ENCODE data around the gene TDRD9.

TDRD9 gene

DNA sequence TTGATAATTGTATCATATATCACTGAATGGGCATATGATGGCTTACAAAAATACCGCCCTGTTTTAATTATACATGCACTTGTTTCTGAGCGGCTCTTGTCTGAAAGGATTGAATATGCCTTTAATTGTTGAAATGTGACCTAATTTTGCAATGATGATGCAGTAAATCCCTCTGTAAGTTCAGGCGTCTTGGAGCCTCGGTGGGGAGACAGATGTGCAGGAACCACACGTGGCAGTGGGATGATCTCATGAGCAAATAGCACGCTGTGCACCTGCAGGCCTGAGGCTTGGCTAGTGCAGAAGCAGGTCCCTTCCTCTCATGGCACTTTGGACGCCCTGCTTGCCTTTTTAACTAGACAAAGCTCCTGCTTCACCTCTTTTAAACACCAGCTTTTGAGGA lies 108.0 kb downstream of the TDRD9 start:
- no peak for DNase-seq

DNA sequence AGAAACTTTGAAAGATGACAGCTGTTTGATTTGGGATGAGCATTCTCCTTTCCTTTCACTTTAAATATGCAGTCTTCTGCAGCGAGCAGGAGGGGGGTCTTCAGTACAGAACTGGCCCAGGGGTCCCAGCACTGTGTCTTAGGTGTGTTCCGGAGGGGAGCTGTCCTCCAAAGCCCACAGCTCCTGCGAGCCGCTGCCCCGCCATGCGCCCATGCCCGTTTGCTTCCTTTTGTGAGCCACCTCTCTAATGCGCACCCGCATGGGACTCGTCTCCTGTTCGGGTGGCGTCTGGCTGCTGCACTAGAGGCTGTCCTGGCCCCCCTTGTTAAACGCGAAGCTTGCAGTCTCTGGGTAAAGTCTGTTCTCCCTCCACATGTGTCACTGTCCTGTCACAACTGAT lies 108.8 kb downstream of the TDRD9 start:
- DNase-seq: no peak

GRCh38 chr14:104037903-104038302 lies 109.6 kb downstream of the TDRD9 start:
- DNase-seq: no peak

DNA sequence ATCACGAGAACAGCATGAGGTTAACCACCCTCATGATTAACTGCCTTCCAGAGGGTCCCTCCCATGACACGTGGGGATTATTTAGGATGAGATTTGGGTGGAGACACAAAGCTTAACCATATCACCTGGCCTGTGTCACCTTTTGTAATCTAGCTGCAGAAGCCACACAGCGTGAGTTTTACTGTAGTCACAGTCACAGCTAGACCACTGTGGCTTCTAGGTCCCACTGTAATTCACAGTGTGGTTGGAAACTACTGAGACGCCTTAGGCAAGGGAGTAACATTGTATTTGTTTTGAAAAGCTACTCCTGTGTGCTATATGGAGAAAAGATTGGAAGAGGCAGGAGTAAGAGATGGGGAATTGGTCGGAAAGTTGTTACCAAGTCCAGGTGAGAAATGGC lies 111.0 kb downstream of the TDRD9 start:
- no peak for DNase-seq

- DNase-seq: no peak
Observed at GRCh38 chr14:104040539-104040938, 112.3 kb downstream of the TDRD9 start.

GRCh38 chr14:104041430-104042104 lies 113.3 kb downstream of the TDRD9 start:
- no peak for DNase-seq

- DNase-seq: no peak
Observed at GRCh38 chr14:104044016-104044415, 115.8 kb downstream of the TDRD9 start.

DNA sequence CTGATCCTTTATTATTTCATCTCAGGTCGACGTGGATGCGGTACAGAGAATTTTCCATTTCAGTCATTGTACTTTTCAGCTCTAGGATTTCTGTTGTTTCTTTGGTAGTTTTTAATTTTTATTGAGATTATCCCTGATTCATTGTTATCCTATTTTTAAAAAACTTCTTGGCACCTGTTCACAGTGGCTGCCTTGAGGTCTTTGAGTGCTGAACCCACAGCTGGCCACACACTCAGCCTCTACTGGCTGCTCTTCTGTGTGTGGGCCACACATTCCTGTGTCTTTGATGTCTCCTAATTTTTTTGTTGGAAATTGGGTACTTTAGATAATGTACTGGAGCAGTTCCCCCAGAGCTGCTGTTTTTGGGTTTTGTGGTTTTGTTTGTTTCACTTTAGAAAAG lies 119.5 kb downstream of the TDRD9 start:
- no peak for DNase-seq

DNA sequence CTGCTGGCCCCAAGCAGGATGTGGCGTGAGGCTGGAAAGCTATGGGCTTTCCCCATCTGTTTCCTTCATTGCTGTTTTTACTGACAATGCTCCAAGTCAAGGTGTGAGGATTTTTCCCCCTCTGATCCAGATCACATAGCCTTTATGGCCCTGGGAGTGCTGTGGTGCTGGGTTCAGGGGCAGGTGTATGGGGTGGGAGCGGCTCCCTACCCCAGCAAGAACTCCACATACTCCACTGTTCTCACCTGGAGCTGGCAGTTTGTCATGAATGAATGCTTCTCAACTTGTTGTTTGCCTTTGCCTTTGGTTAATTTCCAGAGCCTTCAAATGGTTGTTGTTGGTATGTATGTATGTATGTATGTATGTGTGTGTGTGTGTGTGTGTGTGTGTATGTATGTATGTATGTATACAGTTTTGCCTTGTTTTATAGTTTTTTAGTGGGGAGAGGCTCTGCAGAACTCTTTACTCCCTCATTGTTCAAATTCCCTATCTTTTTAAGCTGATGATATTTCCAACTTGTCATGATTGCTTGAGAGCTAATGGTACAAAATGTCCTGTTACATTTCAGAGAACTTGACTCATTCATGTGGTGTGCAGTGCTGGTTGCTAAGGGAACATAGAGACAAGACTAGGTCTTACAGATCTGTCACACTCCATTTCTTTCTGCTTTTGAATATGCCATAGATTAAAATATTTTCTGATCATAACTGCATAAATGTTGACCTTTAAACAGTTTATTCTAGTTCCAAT lies 120.7 kb downstream of the TDRD9 start:
- no peak for DNase-seq

DNA sequence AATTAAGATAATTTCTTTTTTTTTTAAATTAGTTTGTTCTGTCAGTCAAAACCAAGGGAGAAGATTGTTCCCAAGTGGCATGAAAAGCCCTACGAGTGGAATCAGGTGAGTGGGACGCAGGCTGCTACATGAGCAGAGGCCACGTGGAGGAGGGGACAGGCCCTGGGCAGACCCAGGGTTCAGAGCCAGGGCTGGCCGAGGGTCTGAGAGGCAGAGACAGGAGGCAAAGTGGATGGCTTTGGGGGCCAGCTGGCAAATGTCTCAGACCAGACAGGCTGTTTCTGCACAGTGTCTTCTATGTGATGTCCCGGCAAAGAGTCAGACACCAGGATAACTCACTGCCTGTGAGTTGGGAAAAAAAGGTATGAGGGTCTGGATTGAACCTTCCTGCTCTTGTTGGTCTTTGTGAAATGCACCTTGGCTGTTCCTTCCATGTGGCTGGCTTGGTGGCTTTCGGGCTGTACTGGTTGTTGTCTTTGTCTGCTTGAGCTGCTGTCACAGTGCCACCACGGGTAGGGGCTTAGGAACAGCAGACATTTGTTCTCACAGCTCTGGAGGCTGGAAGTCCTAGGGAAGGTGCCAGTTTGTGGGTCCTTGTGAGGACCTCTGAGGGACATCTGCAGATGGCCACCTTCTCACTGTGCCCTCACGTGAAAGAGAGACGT lies 121.5 kb downstream of the TDRD9 start:
- DNase-seq: no peak

DNA sequence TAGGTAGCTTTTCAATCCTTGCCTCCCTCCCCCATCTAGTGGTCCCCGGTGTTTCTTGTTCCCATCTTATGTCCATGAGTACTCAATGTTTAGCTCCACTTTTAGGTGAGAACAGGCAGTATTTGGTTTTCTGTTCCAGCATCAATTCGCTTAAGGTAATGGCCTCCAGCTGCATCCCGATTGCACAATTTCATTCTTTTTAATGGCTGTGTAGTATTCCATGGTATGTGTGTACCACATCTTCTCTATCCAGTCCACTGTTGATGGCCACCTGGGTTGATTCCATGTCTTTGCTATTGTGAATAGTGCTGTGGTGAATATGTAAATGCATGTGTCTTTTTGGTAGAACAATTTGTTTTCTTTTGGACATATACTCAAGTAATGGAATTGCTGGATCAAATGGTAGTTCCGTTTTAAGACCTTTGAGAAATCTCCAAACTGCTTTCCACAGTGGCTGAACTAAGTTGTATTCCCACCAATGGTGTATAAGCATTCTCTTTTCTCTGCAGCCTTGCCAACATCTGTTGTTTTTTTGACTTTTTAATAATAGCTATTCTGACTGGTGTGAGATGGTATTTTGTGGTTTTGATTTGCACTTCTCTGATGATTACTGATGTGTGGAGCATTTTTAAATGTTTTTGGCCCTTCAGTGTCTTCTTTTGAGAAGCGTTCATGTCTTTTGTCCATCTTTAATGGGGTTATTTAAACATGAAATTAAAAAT lies 123.0 kb downstream of the TDRD9 start:
- no peak for DNase-seq

DNA sequence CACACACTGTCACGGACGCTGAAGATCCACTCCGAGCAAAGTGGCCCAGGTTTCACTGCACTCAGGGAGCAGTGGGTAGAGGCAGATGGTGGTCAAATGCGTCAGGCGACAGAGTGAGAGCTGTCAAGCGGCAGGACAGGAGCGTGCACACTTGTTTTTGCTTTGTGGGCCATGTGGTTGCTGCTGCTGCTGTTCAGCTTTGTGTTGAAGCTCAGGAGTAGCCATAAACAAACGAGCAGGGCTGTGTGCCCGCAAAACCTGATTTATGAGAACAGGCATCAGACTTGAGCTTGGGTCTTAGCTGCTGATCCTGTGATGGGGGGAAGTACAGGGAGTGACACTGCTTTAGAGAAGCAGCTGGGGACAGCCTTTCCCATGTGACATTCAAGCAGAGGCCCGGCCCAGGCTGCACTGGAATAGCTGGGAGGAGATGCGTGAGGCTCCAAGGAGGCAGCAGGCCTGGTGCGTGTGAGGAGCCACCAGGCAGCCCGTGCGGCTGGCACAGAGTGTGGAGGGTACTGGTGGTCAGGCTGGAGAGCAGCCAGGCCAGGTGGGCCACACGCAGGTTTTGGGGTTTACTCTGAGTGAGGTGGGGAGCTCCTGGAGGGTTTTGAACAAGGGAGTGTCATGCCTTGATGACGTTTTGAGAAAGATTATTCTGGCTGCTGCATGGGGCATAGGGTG lies 126.1 kb downstream of the TDRD9 start:
- no peak for DNase-seq

DNA sequence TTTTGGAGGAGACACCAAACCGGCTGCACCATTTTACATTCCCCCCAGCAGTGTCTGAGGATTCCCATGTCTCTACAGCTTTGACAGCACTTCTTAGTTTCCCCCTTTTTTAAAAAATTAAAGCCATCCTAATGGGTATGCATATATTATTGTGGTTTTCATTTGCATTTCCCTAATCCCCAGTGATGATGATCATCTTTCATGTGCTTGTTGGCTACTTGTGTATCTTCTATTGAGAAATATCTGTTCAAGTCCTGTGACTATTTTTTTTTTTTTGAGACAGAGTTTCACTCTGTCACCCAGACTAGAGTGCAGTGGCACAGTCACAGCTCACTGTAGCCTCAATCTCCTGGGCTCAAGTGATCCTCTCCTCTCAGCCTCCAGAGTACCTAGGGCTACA lies 134.0 kb downstream of the TDRD9 start:
- no peak for DNase-seq

- no peak for DNase-seq
Observed at GRCh38 chr14:104064003-104064402, 135.7 kb downstream of the TDRD9 start.

GRCh38 chr14:104066279-104066678 lies 138.0 kb downstream of the TDRD9 start:
- DNase-seq: no peak

DNA sequence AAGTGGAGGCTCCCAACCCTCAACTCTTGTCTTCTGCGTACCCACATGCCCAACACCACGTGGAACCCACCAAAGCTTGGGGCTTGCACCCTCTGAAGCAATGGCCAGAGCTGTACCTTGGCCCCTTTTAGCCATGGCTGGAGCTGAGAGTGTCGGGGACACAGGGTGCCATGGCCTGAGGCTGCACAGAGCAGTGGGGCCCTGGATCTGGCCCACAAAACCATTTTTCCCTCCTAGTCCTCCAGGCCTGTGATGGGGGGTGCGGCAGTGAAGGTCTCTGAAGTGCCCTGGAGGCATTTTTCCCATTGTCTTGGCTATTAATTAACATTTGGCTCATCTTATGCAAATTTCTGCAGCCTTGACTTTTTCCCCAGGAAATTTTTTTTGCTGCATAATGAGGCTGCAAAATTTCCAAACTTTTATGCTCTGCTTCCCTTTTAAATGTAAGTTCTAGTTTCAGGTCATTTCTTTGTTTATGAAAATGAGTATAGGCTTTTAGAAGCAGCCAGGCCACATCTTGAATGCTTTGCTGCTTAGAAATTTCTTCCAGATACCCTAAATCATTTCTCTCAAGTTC lies 138.6 kb downstream of the TDRD9 start:
- DNase-seq: no peak

GRCh38 chr14:104069541-104069940 lies 141.3 kb downstream of the TDRD9 start:
- no peak for DNase-seq

DNA sequence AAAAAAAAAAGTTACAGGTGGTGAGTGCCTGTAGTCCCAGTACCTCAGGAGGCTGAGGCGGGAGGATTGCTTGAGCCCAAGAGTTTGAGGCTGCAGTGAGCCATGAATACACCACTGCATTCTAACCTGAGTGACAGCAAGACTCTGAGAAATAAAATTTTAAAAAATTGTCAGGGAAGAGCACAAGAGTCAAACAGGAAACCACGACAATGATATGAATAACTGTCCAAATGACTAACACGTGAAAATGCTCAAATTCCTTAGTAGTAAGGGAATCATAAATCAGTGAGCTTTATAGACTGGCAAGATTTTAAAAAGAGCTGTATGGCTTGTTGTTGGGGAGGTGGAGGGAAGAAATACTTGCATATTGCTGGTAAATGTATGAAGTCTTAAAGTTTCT lies 144.3 kb downstream of the TDRD9 start:
- no peak for DNase-seq

- no peak for DNase-seq
Observed at GRCh38 chr14:104073764-104074163, 145.5 kb downstream of the TDRD9 start.

DNA sequence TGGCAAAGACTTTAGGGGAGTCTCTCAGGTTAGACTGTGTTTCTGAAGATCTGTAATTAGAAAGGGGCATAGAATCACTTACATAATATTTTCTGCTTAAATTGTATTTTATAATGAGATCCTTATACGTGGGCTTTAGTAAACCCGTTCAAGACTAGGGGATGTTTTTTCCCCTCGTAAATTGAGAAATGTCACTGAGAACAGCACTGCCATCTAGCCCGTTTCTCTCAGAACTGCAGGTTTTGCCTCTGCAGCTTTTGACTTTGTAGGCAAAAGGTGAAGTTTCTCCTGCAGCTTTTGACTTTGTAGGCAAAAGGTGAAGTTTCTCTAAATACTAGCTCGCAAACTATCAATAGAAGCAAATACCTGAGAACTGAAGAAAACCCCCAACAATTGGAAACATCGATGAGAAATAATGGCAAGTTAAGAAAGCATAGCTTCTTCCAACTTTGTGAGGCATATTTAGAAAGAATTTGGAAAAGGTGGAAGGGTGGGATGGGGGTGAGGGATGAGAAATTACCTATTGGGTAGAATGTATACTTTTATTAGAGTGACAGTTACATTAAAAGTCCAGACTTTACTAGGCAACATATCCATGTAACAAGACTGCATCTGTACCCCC lies 147.4 kb downstream of the TDRD9 start:
- DNase-seq: no peak

GRCh38 chr14:104076743-104077142 lies 148.5 kb downstream of the TDRD9 start:
- no peak for DNase-seq

GRCh38 chr14:104078031-104078455 lies 149.8 kb downstream of the TDRD9 start:
- DNase-seq: no peak
